Erythroblast (primary cell): ENCODE measurements around the gene FAU.

Source experiments
- GATA1 ChIP-seq: IDR thresholded peaks from 2 replicates; pipeline ENCODE4 v1.6.1; 2011; ENCODE audit warnings: low read depth, mild to moderate bottlenecking, control low read depth, low read length, moderate library complexity
- POLR2A ChIP-seq: IDR thresholded peaks from 2 replicates; pipeline ENCODE4 v1.6.1; 2011; ENCODE audit warnings: mild to moderate bottlenecking, low read length

GRCh38 chr11:65083134-65083833 lies 38.6 kb downstream of the FAU start:
- TF ChIP-seq POLR2A (no peak), GATA1 (no peak)
